Activated CD4-positive, CD25-positive, alpha-beta regulatory T cell treated with anti-CD3 and anti-CD28 coated beads, Interleukin-2, amount 50 U/mL, for 24 hours (primary cell): Measurements from ENCODE around the gene ZFP92.

Source experiments
- ATAC-seq, 2 donors: fragments of 150-1000 bp; cut with Tn5 transposase; one replicate each; pipeline ENCODE4 v1.10.0; 2021; ENCODE audit warnings: mild to moderate bottlenecking in 1 of 2, moderate library complexity in 1 of 2

Gene ZFP92

DNA sequence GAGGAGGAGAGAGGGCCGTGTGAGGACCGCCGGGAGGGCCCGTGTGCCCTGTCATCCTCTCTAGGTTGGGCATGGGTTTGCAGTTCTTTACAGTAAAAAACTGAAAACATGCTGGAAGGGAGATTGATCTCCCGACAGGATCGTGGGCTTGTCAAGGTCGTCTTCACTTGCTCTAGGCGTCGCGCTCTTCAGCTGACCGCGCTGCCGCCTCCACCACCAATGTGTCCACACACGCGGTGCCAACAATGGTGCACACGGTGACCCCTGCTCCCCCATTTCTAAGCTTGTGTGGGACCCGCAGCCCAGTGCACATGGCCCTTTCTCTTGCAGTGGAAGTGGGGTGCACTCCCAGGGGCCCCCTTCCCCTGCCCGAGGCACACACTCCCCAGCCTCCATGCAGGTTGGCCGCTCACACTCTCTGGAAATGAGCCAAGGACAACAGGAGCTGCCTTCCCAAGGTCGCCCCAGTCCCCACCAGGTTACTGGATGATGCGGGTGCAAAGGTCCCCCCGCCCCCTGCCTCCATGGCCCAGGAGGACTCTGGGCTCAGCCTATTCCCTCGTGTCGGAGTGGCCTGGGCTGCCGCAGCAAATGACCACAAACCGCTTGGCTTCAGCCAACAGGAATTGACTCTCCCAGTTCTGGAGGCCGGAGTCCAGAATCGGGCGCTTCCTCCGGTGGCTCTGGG is 1.7 kb upstream of the ZFP92 start:
- ATAC-seq = no peak

DNA sequence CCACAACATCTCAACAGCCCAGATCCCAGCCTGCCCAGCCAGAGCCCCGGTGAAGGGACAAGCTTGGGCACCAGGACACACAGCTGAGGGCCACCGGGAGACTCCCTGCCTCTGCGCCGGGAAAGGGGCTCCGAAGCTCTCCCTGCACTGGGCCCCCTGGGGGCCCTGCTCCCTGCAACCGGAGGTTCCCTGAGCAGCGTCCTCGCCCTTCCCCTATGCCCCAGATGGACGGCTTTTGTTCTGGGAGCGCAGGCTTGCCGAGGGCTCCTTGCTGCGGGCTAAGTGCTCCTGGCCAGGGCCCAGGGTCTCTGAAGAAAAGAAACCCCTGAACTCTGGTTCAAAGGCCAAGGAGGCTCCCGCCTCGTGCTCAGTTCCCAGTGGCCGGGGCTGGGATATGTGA is 899 bp upstream of the ZFP92 start:
- no peak for ATAC-seq

DNA sequence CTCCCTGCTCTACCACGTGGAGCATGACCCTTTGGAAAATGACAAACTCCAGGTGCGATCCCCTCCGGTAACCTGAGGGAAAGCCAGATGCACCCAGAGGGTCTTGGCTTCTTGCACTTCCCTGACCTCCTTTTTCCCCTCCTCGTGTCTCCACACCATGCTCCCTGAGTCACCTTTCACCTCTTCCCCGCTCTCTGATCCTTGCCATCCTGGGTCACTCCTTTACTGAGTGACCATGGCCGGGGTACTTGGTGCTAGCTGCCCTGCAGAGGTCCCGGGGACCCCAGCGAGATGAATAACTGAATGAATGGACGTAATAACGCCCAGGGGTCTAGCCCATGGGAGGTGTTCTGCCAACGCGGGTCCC is 401 bp upstream of the ZFP92 start:
- no peak for ATAC-seq

DNA sequence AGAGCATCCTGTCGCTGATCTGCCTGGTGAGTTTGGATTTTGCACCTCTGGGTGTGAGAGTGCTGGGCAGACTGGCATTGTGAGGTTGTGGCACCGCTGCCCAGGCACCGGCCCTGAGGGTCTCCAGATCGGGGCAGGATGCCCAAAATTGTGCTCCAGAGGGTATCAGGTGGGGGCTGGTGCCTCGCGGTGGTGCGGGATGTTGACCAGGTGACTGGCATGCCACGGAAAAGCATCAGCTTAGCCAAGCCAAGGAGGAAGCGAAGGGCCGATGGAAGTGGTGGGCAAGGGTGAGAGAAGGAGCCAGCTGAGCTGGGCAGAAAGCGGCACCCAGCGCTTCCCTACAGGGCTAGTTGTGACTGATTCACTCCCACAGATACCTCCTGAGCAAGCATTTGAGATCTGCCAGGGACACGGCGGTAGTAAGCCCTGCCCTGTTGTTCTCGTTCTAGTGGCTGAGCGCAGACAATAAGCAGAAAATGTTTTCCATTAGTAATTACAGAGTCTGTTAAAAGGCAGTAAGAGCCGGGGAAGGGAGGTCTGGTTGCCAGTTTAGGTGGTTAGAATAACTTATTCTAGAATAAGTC is 809 bp downstream of the ZFP92 start:
- ATAC-seq = no peak

DNA sequence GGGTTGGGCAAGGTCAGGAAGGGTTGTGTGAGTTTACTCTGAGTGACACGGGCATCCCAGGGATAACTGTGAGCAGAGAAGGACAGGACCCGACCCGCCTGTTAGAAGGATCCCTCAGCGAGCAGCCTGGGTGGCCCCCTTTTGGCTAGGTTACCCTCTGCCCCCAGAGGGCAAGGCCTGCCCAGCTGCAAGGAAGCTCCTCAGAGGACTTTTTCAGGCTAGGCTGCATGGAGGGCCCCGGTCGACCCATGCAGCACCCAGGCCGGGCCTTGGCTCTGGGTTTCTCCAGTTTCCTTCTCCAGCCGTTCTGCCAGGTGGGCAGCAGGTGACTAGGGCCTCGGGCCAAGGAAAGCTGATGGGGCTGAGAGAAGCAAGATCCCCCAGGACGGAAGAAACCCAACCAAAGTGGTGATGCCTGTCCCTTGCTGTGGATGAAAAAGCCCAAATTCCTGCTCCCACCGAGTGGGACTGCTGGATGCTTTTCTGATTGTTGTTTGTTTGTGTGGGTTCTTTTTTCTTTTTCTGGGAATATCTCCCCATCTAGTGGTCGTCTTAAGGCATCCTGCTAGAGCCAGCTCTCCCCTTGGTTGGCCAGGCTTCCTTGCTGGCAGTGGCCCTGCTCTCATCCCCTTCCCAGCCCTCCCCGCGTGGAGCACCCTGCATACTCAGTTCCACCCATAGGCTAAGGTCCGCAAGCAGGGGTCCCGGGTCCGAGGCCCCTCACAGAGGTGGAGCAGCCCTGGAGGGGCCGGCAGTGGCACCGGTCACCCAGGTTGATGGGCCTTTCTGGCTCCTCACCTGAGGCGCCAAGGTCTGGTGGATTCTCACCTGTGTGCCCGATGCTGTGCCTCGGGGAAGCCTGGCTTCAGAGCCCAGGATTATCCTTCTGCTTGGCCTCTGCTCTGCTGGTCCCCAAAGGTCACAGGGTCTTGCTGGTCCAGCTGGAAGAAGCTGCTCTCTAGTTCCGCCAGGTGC is 1.8 kb downstream of the ZFP92 start:
- ATAC-seq = no peak

DNA sequence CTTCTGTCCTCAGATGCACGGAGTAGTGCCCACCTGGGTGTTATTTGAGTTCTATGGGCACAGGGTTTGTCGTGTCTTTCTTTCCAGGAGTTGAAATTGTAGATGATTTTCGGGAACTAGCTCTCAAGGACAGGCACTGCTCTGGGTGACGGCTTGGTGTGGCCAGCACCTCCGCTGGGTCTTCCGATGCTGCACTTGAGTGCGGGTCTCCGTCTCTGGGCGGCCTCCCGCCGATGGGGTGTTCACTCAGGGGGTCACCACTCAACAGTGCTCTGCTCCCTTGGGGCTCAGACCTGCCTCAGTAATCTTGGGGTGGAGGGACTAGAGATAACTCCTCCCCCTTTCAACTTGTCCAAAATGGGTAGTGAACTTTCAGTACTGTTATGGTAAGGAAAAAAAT is 2.5 kb downstream of the ZFP92 start:
- ATAC-seq = no peak

DNA sequence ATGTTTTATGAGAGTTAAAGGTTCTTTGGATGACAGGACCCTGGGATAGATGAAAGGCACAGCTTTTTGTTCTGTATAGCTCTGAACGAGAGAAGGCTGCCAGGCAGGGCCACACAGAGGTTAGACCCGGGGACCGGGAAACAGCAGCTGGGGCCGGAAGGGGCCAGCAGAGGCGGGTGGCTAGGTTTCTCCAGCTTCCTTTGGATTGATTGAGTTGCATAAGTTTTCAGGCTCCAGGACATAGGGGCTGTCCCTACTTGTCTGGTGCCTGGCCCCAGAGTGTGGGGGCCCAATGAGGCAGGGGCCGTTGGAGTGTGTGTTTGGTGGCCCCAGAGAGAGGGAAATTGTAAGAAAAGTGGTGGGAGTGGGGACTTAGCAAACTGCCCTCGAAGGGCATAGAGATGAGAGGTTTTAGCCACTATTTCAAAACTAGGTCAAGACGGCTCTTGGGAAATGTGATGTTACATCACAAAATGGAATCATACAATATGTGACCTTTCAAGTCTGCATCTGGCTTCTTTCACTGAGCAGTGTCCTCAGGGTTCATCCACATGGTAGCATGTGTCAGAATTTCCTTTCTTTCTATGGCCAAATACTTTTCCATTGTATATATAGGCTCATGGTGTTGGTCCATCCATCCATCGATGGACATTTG is 3.7 kb downstream of the ZFP92 start:
- no peak for ATAC-seq

DNA sequence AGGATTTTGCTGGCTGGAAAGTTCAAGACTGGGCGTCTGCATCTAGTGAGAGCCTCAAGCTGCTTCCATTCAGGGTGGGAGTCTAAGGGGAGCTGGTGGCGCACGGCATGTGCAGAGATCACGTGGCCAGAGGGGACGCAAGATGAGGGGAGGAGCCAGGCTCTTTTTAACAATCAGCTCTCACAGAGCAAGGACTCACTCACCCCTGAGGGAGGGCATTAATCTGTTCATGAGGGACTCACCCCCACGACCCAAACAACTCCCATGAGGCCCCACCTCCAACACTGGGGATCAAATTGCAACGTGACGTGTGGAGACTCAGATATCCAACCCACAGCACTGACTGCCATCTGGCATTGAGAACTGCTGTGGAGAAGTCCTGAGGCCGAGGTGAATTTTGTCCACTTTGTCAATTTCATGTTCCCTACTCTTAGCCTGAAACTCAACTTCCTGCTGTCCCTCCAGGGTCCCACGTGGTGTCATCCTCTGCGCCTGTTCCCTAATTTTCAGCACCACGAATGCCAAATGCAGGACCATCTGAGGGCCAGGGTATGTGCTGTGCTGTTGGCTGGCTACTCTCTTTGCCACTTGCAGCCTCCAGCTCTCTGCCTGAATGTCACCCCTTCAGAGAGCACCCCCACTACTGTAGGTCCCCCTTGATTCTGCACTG is 5.6 kb downstream of the ZFP92 start:
- ATAC-seq = no peak

DNA sequence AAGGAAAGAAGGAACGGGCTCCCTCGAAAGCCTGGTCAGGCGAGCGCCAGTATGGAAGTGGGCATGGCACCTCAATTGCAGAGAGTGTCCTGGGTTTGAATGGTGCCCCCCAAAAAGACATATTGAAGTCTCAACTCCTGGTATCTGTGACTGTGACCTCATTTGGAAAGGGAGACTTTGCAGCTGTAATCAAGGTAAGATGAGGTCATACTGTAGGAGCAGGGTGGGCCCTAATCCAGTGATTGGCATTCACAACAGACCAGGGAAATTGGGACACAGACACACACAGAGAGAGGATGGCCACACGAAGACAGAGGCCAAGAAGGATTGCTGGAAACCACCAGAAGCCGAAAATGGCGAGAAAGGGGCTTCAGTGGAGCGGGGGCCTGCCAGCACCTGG is 6.4 kb downstream of the ZFP92 start:
- ATAC-seq = no peak

DNA sequence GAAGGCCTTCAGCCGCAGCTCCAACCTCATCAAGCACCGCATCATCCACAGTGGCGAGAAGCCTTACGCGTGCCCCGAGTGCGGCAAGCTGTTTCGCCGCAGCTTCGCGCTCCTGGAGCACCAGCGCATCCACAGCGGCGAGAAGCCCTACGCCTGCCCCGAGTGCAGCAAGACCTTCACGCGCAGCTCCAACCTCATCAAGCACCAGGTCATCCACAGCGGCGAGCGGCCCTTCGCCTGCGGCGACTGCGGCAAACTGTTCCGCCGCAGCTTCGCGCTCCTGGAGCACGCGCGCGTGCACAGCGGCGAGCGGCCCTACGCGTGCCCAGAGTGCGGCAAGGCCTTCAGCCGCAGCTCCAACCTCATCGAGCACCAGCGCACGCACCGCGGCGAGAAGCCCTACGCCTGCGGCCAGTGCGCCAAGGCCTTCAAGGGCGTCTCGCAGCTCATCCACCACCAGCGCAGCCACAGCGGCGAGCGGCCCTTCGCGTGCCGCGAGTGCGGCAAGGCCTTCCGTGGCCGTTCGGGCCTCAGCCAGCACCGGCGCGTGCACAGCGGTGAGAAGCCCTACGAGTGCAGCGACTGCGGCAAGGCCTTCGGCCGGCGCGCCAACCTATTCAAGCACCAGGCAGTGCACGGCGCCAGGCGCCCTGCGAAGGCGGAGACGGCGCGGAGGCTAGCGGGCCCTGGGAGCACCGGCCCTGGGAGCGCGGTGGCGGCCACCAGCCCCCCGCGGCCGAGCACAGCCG is 9.8 kb downstream of the ZFP92 start:
- no peak for ATAC-seq

DNA sequence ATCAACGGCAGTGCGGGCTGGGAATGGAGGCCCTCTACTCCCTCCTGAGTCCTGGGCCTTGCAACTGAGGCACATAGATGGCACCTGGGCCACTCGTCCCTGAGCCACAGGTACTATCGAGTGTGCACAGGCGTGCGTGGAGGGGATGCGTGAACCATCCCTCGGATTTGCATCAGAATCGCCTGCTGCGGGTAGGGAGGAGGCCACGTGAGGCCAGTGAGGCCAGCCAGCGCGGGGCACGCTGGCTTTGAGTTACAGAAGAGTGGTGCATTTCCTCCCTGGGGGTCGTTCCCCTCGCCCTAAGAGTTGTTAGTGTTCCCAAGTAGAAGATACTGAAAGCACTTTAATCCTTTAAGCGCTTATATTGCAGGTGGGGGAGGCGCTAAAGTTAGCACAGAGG is 10.6 kb downstream of the ZFP92 start:
- no peak for ATAC-seq

DNA sequence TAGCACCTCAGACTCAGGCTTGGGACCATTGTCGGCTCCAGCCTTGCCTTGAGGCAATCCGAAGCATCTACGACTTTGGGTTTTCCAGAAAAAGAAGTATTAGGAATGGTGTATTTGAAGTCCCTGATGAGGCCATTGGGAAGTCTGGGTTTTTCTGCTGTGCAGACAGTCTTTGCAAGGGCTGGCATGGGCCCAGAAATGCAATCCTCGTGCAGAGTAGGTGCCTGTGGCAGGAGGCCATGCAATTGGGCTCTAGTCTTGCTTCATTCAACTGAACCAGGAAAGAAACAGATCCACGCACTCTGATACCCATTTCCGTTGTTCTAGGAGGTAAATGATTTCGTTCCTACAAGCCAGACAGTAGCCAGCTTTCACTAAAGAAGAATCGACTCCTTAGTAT is 12.4 kb downstream of the ZFP92 start:
- no peak for ATAC-seq

DNA sequence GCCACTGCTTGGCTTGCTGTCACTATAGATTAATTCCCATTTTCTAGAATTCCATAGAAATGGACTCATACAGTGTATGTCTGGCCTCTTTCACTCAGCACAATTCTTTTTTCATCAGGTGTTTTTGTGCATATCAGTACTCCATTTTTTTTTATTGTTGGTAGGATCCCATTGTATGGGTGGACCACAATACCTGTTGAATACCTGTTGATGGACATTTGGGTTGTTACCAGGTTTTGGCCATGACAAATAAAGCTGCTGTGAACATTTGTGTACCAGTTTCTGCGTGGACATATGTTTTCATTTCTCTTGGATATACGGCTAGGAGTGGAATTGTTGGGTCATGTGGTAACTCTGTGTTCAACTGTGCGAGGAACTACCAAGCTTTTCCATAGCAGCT is 14.9 kb downstream of the ZFP92 start:
- ATAC-seq = no peak

DNA sequence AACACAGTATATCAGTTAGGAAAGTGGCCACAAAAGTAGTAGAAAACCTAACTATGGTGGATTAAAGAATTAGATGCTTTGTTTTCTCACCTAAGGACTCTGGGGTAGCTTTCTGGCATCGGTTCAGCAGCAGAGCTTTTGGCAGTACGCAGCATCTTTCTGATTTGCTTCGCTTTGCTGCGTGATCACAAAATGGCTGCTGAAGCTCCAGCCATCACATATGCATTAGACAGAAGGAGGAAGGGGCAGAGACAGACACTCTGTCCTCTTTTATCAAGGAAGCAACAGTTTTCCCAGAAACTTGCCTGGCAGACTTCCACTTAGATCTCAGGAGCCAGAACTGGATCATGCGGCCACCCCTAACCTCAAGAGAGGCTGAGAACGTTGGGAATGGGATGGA is 19.5 kb downstream of the ZFP92 start:
- ATAC-seq = no peak

DNA sequence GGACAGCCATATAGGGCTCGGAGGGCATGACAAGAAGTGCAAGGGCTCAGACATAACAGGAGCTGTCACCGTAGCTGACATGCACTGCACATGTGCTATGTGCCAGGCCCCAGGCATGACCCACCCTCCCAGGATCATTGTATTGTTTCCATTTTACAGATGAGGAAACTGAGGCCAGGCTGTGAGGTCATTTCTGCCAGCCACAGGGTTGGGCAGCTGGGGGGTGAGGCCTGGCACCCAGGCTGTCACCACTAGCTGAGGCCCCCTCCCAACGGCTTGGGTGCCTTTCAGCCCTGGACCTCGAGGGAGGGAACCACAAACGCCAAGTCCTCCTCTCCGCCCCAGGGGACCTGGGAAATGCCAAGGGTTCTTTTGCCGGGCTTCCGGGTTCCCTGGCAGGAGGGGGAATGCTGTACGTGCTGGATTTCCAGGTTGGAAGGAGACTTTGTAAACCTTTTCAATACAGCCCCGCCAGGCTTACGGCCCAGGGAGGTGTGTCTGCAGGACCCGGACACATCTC is 21.9 kb downstream of the ZFP92 start:
- no peak for ATAC-seq

DNA sequence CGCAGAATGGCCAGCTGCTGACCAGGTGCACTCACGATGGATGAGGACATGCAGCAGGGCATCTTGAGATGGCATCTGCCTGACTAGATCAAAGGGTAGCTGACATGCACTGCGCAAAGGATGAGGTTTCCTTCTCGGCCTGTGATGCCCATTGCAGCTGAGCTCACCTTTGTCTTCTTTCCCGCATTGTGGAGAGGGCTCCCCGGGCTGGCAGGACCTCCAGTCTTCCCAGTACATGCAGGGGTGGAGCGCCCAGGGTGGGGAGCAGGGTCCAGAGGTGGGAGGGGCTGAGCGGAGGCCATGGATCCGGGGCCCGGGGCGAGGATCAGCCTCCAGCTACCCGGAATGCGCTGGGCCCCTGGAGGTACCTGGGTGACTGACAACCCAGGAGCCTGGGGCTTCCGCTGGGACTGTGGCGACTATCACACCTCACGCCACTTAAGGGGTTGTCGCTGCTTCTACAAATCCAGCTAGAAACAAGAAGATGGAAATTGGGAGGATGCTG is 22.6 kb downstream of the ZFP92 start:
- ATAC-seq = no peak

DNA sequence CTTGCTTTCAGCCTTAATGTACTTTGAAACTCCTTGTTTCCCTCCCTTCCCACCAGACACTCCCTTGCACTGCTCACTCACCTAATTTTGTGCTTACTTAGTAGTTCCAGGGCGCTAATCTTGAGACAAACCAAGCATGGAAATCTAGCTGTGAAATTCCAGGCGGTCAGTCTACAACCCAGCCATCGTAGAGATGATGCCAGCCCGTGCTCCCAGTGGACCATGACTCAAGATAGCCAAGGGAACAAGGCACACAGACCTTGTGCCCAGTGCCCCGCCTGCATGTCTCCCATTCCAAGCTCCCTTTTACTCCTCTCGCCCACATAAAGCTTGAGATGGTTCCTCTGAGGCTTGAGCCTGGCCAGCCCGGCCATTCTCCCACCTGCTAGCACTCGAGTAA is 23.5 kb downstream of the ZFP92 start:
- ATAC-seq = no peak

DNA sequence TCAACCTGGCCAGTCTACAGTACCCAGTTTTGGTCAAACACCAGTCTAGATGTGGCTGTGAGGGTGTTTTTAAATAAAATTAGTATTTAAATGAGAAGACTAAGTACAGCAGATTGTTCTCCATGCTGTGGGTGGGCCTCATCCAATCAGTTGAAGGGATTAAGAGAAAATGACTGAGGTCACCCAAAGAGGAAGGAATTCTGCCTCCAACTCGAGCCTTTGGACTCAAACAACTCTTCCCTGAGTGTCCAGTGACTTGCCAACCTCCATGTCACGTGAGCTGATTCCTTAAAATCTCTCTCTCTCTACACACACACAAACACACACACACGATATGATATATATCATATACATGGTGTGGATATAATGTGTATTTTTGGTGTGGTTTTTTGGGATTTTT is 24.6 kb downstream of the ZFP92 start:
- no peak for ATAC-seq

DNA sequence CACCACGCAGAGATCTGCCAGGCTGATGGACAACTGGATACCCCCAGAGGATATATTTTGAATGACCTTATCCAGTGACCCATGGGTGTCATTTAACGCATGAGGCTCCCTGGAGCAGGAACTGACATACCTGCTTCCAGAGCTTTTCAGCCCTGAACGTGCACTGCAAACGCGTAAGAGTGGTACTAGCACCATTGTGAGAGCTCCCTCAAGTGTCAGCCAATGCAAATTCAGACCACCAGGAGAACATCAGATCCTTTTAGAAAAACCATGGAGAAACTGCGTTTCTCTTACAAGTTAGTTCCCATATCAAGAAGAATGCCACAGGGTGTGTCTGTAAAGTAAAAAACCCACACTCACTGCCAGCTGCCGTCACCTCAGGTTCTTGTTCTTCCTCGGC is 27.3 kb downstream of the ZFP92 start:
- ATAC-seq = no peak

DNA sequence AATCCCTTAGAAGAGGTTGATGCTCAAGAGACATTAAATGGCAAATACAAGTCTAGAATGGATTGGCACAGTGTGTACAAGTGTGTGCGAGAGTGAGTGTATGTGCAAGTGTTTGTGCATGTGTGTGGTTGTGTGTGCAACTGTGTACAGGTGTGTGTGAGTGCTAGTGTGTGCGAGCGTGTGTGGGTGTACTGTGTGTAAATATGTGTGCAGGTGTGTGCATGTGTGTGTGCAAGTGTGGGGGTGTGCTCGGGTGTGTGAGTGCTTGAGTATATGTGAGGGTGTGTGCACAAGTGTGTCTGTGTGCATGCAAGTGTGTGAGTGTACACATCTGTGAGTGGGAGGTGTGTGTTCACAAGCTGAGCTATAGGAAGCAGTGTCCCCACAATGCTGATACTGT is 28.7 kb downstream of the ZFP92 start:
- no peak for ATAC-seq

DNA sequence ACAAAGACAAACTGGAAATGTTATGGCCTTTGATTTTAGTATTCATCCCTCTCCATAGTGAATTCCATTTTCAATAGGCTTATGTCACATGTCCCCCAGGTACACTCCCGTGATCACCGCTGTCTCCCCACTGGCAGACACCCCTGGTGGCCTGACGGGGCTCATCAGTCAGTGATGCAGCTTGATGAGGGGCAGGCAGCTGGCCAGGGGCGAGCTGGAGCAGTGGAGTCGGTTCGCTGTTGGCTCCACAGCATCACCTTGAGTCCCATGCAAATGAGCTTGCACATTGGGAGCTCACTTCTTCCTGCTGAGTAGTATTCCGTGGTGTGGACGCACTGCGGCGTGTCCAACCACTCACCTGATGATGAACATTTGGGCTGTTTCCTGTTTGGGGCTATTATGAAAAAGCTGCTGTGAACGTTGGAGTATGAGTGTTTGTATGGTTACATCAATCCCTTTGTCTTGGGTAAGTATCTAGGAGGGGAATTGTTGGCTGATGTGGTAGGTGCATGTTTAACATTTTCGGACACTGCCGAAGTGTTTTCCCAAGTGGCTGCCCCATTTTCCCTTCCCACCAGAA is 29.4 kb downstream of the ZFP92 start:
- ATAC-seq = no peak
